ENCODE results near the gene TLR6. TPM values are rescaled to one million over a fixed set of nuclear protein-coding genes. Genes with fewer than 3 reads are reported as not detected.

The TLR6 gene
- total RNA-seq, 1 experiment from 2014 or later, result 4.8 TPM

DNA sequence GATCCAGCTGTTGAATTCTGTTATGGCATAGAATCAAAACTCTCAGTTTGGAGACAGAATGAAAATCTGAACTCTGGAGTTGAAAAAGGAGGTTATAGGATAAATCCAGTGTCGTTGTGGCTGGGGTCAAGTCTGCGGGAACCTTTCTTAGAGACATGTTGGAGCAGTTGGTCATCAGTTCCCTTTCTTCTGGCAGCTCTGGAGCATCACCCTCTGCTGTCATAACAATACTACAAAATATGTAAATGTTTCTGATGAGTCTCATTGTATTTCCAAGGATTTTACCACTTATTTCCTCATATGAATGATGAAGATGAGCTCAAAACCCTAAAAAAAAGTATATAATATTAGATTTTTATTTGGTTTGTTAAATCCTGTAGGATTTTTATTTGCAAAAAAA, 81.3 kb downstream of the TLR6 start (continued):
- TF ChIP-seq, protein P1, sequence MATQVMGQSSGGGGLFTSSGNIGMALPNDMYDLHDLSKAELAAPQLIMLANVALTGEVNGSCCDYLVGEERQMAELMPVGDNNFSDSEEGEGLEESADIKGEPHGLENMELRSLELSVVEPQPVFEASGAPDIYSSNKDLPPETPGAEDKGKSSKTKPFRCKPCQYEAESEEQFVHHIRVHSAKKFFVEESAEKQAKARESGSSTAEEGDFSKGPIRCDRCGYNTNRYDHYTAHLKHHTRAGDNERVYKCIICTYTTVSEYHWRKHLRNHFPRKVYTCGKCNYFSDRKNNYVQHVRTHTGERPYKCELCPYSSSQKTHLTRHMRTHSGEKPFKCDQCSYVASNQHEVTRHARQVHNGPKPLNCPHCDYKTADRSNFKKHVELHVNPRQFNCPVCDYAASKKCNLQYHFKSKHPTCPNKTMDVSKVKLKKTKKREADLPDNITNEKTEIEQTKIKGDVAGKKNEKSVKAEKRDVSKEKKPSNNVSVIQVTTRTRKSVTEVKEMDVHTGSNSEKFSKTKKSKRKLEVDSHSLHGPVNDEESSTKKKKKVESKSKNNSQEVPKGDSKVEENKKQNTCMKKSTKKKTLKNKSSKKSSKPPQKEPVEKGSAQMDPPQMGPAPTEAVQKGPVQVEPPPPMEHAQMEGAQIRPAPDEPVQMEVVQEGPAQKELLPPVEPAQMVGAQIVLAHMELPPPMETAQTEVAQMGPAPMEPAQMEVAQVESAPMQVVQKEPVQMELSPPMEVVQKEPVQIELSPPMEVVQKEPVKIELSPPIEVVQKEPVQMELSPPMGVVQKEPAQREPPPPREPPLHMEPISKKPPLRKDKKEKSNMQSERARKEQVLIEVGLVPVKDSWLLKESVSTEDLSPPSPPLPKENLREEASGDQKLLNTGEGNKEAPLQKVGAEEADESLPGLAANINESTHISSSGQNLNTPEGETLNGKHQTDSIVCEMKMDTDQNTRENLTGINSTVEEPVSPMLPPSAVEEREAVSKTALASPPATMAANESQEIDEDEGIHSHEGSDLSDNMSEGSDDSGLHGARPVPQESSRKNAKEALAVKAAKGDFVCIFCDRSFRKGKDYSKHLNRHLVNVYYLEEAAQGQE (IDR thresholded peaks at IDR 0.05; ENCODE audit: low read depth), result no peak
- TF ChIP-seq YY1 (IDR thresholded peaks at IDR 0.05; ENCODE audit: extremely low read depth, insufficient replicate concordance, low read depth, low read length), result no peak
- no peak for TF ChIP-seq SP1 (IDR thresholded peaks at IDR 0.05; ENCODE audit: low read depth)
- no peak for TF ChIP-seq JUND (IDR thresholded peaks at IDR 0.05)
- no peak for TF ChIP-seq ELF1 (IDR thresholded peaks at IDR 0.05; ENCODE audit: borderline replicate concordance, low read depth)

DNA sequence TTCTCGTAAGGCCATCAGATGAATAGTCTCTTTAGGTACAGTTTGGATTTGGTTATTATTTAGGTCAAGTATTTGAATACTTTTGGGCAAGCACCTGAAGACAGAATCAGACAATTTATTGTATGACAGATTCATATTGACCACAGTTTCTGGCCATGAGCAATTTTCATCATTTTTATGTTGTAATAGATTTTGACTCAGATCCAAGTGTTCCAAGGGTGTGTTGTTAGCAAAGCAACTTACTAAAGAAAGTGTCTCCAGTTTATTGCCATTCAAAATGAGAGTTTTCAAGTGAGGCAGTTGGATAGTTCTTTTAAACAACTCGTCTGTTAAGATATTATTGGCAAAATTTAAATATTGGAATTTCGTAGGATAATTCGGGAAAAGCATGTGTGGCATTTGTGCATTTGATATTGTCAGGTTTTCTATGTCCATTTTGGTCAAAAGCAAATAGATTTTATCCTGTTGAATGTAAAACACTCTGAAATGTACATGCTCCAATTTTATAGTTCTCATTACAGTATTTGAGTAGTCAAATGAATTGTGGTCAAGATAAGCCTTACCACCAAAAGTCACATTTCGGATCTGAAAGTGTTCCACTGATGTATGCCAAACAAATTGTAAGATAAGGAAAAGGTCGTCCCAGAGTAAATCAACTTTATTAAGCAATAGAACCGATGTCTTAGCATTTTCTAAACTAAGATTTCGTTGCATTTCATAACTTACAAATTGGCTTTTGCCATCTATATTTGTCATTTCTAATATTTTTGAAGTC, 82.2 kb downstream of the TLR6 start:
- Histone ChIP-seq H2AFZ (ENCODE audit: low read depth, low read length, poor library complexity, severe bottlenecking) (no peak overlapping the region), H3K27ac (ENCODE audit: low read depth, low read length) (no peak overlapping the region), H3K79me2 (ENCODE audit: insufficient read depth, low read length) (no peaks in the 10 kb centered on the region), H3K4me2 (ENCODE audit: low read length) (no peak overlapping the region), H3K9ac (ENCODE audit: low read length) (no peak overlapping the region), H3K4me1 (ENCODE audit: control insufficient read depth in 1 of 2, insufficient read depth in 2 of 2, low read length in 2 of 2) (no peaks in the 10 kb centered on the region), H3K4me3 (replicated peaks in 1 of 2; ENCODE audit: low read depth in 1 of 2, low read length in 2 of 2) (no peak overlapping the region), H3K36me3 (ENCODE audit: control insufficient read depth in 1 of 2, insufficient read depth in 2 of 2, low read length in 2 of 2) (no peaks in the 10 kb centered on the region), H3K9me2 (ENCODE audit: insufficient read depth) (no peaks in the 10 kb centered on the region), H3K9me3 (ENCODE audit: control insufficient read depth in 1 of 2, insufficient read depth in 1 of 2, low read depth in 1 of 2, low read length in 2 of 2) (no peaks in the 10 kb centered on the region), H3K27me3 (ENCODE audit: insufficient read depth, low read length) (no peaks in the 10 kb centered on the region), H4K20me1 (ENCODE audit: insufficient read depth) (no peaks in the 10 kb centered on the region)
- ATAC-seq (no peak), DNase-seq (ENCODE audit: low read depth, low spot score) (no peak)
- intact Hi-C loops (cut with micrococcal nuclease), result no loop called here
- RAD21 ChIA-PET (ENCODE audit: low non-redundant PET in 1 of 2, low total read pairs in 2 of 2, uncharacterized antibody in 2 of 2, unreplicated experiment in 2 of 2), result no interaction called here
- BruUV-seq (replicated peaks), result no TSS peak
- POLR2A ChIA-PET, result no interaction called here
- CTCF ChIA-PET, result interaction anchor here (1.6 to 1.7 kb wide), 2 partner anchors 8 to 15 kb away, joined by 5 to 7 read pairs; partner anchors contain the start of gene TLR10
- TF ChIP-seq EZH2phosphoT487 (IDR thresholded peaks at IDR 0.05; ENCODE audit: borderline replicate concordance) (no peak), SIN3A (IDR thresholded peaks at IDR 0.05; ENCODE audit: low read depth) (no peak), TCF7L2 (IDR thresholded peaks at IDR 0.05; ENCODE audit: borderline replicate concordance, extremely low read depth, insufficient read depth, insufficient read length) (no peak), ZNF274 (IDR thresholded peaks at IDR 0.05; ENCODE audit: low read depth, low read length) (no peak), CBX3 (IDR thresholded peaks at IDR 0.05; ENCODE audit: low read depth) (no peak), POLR2A (IDR thresholded peaks at IDR 0.05; ENCODE audit: borderline replicate concordance, extremely low read depth, insufficient read depth, insufficient read length) (no peak), RAD21 (IDR thresholded peaks at IDR 0.05; ENCODE audit: low read depth) (no peak), YY1 (IDR thresholded peaks at IDR 0.05; ENCODE audit: extremely low read depth, insufficient replicate concordance, low read depth, low read length) (no peak), SP1 (IDR thresholded peaks at IDR 0.05; ENCODE audit: low read depth) (no peak), EGR1 (IDR thresholded peaks at IDR 0.05; ENCODE audit: low read depth) (no peak), ELF1 (IDR thresholded peaks at IDR 0.05; ENCODE audit: borderline replicate concordance, low read depth) (no peak)
- TF ChIP-seq, protein P2, sequence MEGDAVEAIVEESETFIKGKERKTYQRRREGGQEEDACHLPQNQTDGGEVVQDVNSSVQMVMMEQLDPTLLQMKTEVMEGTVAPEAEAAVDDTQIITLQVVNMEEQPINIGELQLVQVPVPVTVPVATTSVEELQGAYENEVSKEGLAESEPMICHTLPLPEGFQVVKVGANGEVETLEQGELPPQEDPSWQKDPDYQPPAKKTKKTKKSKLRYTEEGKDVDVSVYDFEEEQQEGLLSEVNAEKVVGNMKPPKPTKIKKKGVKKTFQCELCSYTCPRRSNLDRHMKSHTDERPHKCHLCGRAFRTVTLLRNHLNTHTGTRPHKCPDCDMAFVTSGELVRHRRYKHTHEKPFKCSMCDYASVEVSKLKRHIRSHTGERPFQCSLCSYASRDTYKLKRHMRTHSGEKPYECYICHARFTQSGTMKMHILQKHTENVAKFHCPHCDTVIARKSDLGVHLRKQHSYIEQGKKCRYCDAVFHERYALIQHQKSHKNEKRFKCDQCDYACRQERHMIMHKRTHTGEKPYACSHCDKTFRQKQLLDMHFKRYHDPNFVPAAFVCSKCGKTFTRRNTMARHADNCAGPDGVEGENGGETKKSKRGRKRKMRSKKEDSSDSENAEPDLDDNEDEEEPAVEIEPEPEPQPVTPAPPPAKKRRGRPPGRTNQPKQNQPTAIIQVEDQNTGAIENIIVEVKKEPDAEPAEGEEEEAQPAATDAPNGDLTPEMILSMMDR (IDR thresholded peaks at IDR 0.05 in 2 of 3, conservative IDR thresholded peaks at IDR 0.05 in 1 of 3; ENCODE audit: borderline replicate concordance in 1 of 3, insufficient read depth in 1 of 3, low read depth in 2 of 3, low read length in 2 of 3), result no peak
- TF ChIP-seq, protein P1 (IDR thresholded peaks at IDR 0.05; ENCODE audit: low read depth), result no peak
